GM12801 (cell line): Measurements from ENCODE around the gene CERS5.

Experiments used
- CTCF ChIP-seq: IDR thresholded peaks from one replicate; pipeline ENCODE4 v1.5.1; 2011; ENCODE audit warnings: control low read depth; ENCODE audit not compliant: insufficient read length; ENCODE audit errors: extremely low read depth

Gene CERS5

GRCh38 chr12:50174971-50175715 is 8.0 kb upstream of the CERS5 start:
- TF ChIP-seq CTCF = no peak

DNA sequence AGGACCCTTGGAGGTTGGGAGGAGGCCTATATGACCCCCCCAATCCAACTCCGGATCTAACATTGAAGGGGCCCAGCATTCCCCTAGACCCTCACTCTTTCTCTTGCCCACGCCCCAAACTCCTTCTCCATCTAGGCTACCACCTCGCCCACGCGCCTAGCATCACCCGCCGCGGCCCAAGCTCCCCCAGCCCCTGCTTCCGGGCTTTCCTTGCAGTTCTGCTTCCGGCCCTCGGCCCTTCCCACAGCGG is 445 bp downstream of the CERS5 start:
- no peak for TF ChIP-seq CTCF

DNA sequence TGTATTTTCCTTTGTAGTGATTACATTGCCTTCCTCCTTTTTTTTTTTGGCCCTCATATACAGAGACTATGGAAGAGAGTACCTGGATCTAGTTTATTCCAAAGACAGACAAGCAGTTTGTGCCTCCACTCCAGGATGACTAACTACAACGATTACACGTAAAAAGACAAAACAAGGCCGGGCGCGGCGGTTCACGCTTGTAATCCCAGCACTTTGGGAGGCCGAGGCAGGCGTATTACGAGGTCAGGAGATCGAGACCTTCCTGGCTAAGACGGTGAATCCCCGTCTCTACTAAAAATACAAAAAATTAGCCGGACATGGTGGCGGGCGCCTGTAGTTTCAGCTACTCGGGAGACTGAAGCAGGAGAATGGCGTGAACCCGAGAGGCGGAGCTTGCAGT is 2.2 kb downstream of the CERS5 start:
- TF ChIP-seq CTCF = no peak

- no peak for TF ChIP-seq CTCF
Measured at GRCh38 chr12:50162230-50162629, 4.9 kb downstream of the CERS5 start.

DNA sequence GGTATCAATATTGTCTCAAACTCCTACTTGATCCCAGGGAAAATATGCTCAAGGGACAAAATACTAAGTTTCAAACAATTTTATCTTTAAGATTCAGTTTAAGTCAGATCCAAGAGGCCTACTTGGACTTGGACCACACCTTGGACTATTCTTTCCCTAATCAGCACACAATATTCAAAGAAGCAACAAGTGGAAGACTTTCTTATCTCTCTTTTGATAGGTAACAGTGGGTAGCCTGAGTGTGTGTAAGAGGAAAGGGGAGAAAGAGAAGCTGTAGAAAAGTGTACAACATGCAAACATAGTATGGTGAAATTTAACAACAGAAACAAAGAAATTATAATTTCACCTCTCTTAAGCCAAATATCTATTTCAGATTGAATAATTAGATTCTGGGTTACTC is 6.5 kb downstream of the CERS5 start:
- TF ChIP-seq CTCF = no peak

GRCh38 chr12:50157259-50157658 is 9.9 kb downstream of the CERS5 start:
- no peak for TF ChIP-seq CTCF

DNA sequence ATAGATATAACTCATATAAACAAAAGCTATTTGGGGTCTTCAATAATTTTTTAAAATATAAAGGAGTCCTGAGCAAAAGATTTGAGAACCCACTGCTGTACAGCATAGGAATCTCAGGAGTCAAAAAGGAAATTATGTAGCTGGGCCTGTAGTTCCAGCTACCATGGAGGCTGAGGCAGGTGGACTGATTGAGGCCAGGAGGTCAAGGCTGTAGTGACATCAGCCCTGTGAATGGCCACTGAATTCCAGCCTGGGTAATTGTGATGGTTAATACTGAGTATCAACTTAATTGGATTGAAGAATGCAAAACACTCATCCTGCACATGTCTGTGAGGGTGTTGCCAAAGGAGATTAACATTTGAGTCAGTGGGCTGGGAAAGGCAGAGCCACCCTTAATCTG is 10.5 kb downstream of the CERS5 start:
- TF ChIP-seq CTCF = no peak

DNA sequence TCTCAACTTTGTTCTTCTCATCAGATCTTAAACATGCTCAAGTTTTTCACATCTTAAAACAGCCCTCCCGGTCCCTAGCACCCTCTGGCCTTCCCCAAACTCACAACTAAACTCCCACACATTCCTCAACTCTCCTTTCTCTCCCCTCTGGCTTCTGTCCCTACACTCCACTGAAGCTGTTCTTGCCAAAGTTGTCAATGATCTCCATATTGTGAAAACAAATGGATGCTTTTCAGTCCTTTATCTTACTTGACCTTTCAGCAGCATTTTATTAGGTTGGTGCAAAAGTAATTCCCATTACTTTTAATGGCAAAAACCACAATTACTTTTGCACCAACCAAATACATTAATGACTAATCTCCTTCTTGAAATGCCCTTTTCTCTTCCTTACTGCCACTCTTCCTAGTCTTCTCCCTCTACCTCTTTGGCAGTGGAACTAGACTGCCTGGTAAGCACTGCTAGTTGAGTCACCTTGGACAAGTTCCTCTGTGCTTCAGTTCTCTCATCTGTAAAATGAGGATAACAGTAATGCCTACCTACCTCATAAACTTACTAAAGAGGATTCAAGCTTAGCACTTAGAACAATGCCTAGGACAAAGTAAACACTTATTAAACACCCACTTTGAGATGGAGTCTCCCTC is 16.0 kb downstream of the CERS5 start:
- no peak for TF ChIP-seq CTCF
